Measurements from ENCODE around the gene ESYT3.
"Not testable (repeated sequence)": the region's sequence is repeated elsewhere in the genome, so short reads cannot be mapped to it uniquely, and the experiment has no call there.

Gene ESYT3

DNA sequence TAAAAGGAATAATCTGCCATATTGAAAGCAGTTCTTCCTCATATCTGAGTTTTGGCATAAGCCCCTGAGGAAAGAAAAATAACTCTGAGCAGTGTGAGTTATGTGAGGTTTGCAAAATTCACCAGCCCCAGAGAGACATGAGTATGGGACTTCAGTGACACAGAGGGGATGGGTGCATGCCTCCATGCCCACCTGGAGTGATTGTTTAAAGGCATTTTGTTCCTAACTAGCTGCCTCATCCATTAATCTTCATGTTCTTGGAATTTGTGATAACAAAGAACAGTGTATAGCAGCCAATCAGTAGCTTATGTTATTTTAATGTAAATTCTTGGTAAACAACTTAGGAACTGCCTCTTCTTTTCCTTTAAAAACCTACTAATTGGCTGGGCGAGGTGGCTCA lies 11.1 kb upstream of the ESYT3 start:
- no peak for TF ChIP-seq CTCF (IDR thresholded peaks at IDR 0.05; ENCODE audit: borderline replicate concordance, control extremely low read depth, extremely low read depth, insufficient read depth, missing control alignments)
- in situ Hi-C loops (cut with MboI; ENCODE audit: low sequenced_read_pairs, unreplicated experiment): no loop called here
- no peak for DNase-seq (ENCODE audit: low spot score)

DNA sequence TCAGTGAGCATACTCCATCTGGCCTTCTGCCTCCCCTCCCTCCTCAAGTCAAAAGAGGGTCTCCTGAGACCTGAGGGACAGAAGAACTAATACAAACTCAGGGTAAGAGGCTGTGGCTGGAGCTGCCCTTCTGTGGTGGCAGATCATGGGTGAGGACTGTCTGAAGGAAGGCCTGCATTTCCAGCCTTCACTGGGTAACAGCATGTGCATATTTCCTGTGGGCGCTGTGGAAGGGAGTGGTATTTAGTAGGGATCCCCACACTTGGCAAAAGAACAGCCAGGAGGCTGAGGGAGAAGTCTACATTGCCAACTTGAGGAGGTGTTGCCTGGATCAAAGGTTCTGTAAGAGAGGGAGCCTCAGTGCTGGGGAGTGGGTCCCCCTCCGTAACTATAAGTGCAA lies 10.1 kb upstream of the ESYT3 start:
- in situ Hi-C loops (cut with MboI; ENCODE audit: low sequenced_read_pairs, unreplicated experiment): no loop called here
- TF ChIP-seq CTCF (IDR thresholded peaks at IDR 0.05; ENCODE audit: borderline replicate concordance, control extremely low read depth, extremely low read depth, insufficient read depth, missing control alignments): no peak
- DNase-seq (ENCODE audit: low spot score): no peak

DNA sequence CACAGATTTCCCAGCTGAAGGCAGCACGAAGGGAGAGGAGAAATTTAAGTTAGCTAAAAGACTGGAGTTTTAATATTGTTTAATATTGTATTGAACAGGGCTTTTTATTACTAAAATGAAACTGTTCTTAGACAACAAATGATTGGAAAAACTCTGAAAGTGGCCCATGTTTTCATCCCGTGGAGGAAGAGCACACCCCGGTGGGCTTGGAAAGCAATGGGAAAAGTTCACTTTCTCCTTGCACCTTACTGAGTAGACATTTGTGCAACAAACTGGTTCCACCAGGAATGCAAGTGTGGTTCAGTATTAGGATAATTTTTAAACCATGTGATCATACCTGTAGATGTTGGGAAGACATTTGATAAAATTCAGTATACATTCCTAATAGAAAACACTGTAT lies 8.2 kb upstream of the ESYT3 start:
- no peak for DNase-seq (ENCODE audit: low spot score)
- in situ Hi-C loops (cut with MboI; ENCODE audit: low sequenced_read_pairs, unreplicated experiment): no loop called here
- no peak for TF ChIP-seq CTCF (IDR thresholded peaks at IDR 0.05; ENCODE audit: borderline replicate concordance, control extremely low read depth, extremely low read depth, insufficient read depth, missing control alignments)

DNA sequence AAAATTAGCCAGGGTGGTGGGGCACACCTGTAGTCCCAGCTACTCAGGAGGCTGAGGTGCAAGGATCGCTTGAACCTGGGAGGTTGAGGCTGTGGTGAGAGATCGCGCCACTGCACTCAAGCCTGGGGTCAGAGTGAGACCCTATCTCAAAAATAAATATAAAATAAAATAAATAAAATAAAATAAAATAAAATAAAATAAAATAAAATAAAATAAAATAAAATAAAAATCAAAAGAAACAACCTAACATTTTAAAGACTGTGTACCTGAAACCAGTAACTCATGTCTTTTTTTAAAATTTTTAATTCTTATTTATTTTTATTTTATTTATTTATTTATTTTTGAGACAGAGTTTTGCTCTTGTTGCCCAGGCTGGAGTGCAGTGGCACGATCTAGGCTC lies 7.7 kb upstream of the ESYT3 start:
- DNase-seq (ENCODE audit: low spot score); in situ Hi-C loops (cut with MboI; ENCODE audit: low sequenced_read_pairs, unreplicated experiment): not testable (repeated sequence)

DNA sequence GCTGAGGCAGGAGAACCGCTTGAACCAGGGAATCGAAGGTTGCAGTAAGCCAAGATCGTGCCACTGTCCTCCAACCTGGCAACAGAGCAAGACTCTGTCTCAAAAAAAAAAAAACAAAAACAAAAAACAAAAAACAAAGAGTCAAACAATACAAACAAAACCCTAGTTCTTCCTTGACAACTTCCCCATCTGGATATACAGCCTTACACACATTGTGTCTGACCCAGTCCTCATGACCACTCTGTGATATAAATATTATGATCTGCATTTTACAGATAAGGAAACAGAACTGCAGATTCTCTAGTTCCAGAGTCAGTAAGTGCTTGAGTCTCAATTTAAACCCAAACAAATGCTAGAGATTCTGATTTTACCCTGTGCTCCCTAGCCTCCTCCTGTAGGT lies 4.8 kb upstream of the ESYT3 start:
- TF ChIP-seq CTCF (IDR thresholded peaks at IDR 0.05; ENCODE audit: borderline replicate concordance, control extremely low read depth, extremely low read depth, insufficient read depth, missing control alignments): no peak
- DNase-seq (ENCODE audit: low spot score): no peak
- in situ Hi-C loops (cut with MboI; ENCODE audit: low sequenced_read_pairs, unreplicated experiment): no loop called here

- TF ChIP-seq CTCF (IDR thresholded peaks at IDR 0.05; ENCODE audit: borderline replicate concordance, control extremely low read depth, extremely low read depth, insufficient read depth, missing control alignments): no peak
- in situ Hi-C loops (cut with MboI; ENCODE audit: low sequenced_read_pairs, unreplicated experiment): no loop called here
- DNase-seq (ENCODE audit: low spot score): no peak
Measured at GRCh38 chr3:138432576-138433240, 1.7 kb upstream of the ESYT3 start.

DNA sequence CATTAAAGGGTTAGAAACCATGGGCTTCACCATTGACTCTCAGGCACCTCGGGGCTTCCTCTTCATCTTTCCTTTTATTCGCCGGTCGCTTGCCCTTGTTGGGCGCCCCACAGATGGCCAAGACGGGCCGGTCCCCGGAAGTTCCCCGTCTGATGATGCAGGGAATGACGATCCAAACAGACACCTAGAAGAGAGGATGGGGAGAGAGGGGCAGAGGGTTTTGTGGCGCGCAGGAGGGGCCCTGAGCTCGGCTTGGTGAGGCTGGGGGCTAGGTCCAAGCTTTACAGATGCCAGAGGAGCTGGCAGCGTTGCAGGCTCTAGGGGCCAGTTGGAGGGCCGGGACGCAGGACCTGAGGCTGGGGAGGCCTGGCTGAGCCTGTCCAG lies 532 bp upstream of the ESYT3 start:
- no peak for TF ChIP-seq CTCF (IDR thresholded peaks at IDR 0.05; ENCODE audit: borderline replicate concordance, control extremely low read depth, extremely low read depth, insufficient read depth, missing control alignments)
- in situ Hi-C loops (cut with MboI; ENCODE audit: low sequenced_read_pairs, unreplicated experiment): no loop called here
- DNase-seq (ENCODE audit: low spot score): no peak
